Pancreas (tissue), 10 donors: Measurements from ENCODE around the gene NXPH2. TPM values are rescaled to one million over a fixed set of nuclear protein-coding genes. Genes with fewer than 3 reads are reported as not detected.

Experiments
- ATAC-seq, 4 donors: fragments of 200-7000 bp; cut with Tn5 transposase; one replicate each; pipeline versions ENCODE4 v1.8.0 to v1.9.1; 2020; ENCODE audit warnings: mild to moderate bottlenecking in 4 of 4, moderate library complexity in 4 of 4
- DNase-seq, 6 donors: peaks; one replicate each; pipeline ENCODE4 v3.0.0-alpha.2; 2020
- FAIRE-seq: peaks from 2 replicates; lab custom pipeline; 2012; peaks lifted over from hg19 to GRCh38; lab: Jason Lieb, UNC
- H3K27ac ChIP-seq, 4 donors: fragments of 200-600 bp; sonication (generic); 1 replicate in 3 of 4; 2 replicates in 1 of 4; pipeline versions ENCODE4 v1.5.0 to v1.8.0; 2020
- H3K27me3 ChIP-seq, 4 donors: fragments of 200-600 bp; one replicate each; pipeline ENCODE4 v1.8.0; 2021
- H3K36me3 ChIP-seq, 3 donors: fragments of 200-600 bp; sonication (generic) in 1 of 3; one replicate each; pipeline versions ENCODE4 v1.5.0 to v1.8.0; 2020 to 2021
- H3K4me1 ChIP-seq, 3 donors: fragments of 200-600 bp; one replicate each; pipeline ENCODE4 v1.8.0; 2021
- H3K4me3 ChIP-seq, 4 donors: fragments of 200-600 bp; sonication (generic) in 2 of 4; one replicate each; pipeline versions ENCODE4 v1.5.0 to v1.8.0; 2020 to 2021
- H3K9me3 ChIP-seq, 4 donors: fragments of 200-600 bp; one replicate each; pipeline ENCODE4 v1.8.0; 2021
- WGBS, 2 donors: extraction: QIAGEN DNeasy Blood & Tissue Kit; methylation state at CpG; one replicate each; pipeline ENCODE4 v1.1.7; 2013; 5-methylcytosine and 5-hydroxymethylcytosine counted together
- intact Hi-C, 3 donors: fragments of 100-400 bp; cut with DNase I; formaldehyde crosslinking; loops; one replicate each; pipeline versions ENCODE4 v1.11.1 to v1.14.2; 2022
- polyA plus RNA-seq, 2 donors: library from polyadenylated mRNA; stranded (reverse); fragments of 200-250 nt; gene quantifications; one replicate each; pipeline ENCODE4 v1.2.3, GENCODE V29; 2013
- total RNA-seq, 6 donors: library from RNA; stranded (reverse); fragmentation: NEBNext Ultra II Directional in 4 of 6; extraction: Animal tissue kit (Norgen Biotek cat#: 25700) in 4 of 6; gene quantifications; one replicate each; pipeline versions ENCODE4 v1.2.1 to v1.2.4, GENCODE V29; 2021 to 2023
- TF ChIP-seq, protein P1 (sequence below), 4 donors: fragments of 200-600 bp; sonication (generic) in 3 of 4; IDR thresholded peaks; one replicate each; pipeline versions ENCODE4 v1.5.0 to v1.8.0; 2021; ENCODE audit warnings: antibody characterized with exemption in 4 of 4
- donor health status: healthy with polysubstance abuse.
- donor health status: DM: no; HTN: no; CAD: no; lungs with moderate emphysema.
- donor health status: DM: no; HTN: no; CAD: no.
- donor health status: control.
- donor health status: control.
- donor health status: Bipolar disorder and iron deficiency.
- donor health status: DM: yes; HTN: yes; CAD: no.
- donor health status: DM: no; HTN: no; CAD: no.
- donor health status: DM: no; HTN: no; CAD: no.
- donor health status: DM: yes; HTN: yes; CAD: no.

Gene NXPH2
- total and polyA plus RNA-seq, 8 donors, result 0.19 TPM; not detected in 7

DNA sequence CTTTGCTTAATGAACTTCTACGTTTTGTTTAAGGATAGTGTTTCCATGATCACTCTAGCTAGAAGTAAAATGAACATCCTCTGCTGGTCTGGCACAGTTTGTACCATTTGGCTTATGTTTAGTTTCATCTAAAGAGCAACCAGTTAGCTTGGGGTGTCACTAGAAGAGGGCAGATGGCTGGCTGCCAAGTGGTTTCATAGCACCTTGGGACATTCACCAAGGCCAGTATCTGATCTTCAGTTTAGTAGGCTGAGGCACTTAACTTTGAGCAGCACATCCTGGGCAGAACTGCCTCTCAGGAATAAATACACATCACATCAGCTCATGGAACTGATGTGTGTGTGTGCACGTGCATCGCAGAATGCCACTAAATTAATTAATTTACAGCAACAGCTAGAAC, 68.4 kb downstream of the NXPH2 start:
- H3K9me3 ChIP-seq, result no peaks in the 10 kb centered on the region
- ATAC-seq, result no peak
- no peaks in the 10 kb centered on the region for H3K4me1 ChIP-seq
- TF ChIP-seq, protein P1, sequence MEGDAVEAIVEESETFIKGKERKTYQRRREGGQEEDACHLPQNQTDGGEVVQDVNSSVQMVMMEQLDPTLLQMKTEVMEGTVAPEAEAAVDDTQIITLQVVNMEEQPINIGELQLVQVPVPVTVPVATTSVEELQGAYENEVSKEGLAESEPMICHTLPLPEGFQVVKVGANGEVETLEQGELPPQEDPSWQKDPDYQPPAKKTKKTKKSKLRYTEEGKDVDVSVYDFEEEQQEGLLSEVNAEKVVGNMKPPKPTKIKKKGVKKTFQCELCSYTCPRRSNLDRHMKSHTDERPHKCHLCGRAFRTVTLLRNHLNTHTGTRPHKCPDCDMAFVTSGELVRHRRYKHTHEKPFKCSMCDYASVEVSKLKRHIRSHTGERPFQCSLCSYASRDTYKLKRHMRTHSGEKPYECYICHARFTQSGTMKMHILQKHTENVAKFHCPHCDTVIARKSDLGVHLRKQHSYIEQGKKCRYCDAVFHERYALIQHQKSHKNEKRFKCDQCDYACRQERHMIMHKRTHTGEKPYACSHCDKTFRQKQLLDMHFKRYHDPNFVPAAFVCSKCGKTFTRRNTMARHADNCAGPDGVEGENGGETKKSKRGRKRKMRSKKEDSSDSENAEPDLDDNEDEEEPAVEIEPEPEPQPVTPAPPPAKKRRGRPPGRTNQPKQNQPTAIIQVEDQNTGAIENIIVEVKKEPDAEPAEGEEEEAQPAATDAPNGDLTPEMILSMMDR (IDR thresholded peaks at IDR 0.05), result no peak
- H3K27ac ChIP-seq, result no peak overlapping the region
- no peak for FAIRE-seq
- intact Hi-C loops, result no loop called here
- 93 to 97% methylated on average over 3 of the region's 3 CpGs for WGBS, 2 donors
- no peak overlapping the region for H3K4me3 ChIP-seq
- no peaks in the 10 kb centered on the region for H3K27me3 ChIP-seq
- no peak for DNase-seq
- no peaks in the 10 kb centered on the region for H3K36me3 ChIP-seq

DNA sequence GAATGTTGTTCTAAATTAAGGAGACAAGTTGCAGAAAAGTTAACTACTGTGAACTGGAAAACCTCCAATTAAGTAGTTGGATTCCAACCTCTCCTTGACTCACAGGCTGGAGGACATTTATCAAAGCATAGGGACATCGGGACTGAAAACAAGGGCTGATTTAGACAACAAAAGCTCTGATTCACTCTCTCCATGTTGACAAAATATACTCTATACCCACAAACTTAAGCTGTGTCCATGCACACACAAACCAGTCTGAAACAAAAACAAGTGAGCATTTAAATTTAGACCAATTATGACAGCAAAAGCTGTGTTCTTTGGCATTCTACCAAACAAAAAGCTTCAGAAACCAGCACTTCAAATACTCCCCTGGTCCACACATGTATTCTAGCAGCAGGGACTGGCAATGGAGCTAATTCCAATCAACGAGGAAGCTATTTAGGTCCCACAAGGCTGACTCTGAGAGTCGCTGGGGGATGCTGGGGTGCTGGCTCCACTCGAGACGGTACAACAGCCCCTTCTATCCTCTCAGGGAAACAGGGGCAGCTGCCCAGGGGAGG, 71.4 kb downstream of the NXPH2 start:
- intact Hi-C loops, result no loop called here
- peak in 3 of 4 donors; percentile 39 to 69 (median 53) for ATAC-seq
- H3K36me3 ChIP-seq, result no peaks in the 10 kb centered on the region
- FAIRE-seq, result no peak
- no peak overlapping the region for H3K4me3 ChIP-seq
- WGBS, 2 donors, result 37 to 47% methylated on average over 5 of the region's 5 CpGs
- H3K27ac ChIP-seq, result peak overlapping the region in 2 of 4 donors; percentile 9 to 54
- no peaks in the 10 kb centered on the region for H3K27me3 ChIP-seq
- no peak for DNase-seq
- H3K4me1 ChIP-seq, result no peaks in the 10 kb centered on the region
- H3K9me3 ChIP-seq, result no peaks in the 10 kb centered on the region
- TF ChIP-seq, protein P1 (IDR thresholded peaks at IDR 0.05), result no peak

DNA sequence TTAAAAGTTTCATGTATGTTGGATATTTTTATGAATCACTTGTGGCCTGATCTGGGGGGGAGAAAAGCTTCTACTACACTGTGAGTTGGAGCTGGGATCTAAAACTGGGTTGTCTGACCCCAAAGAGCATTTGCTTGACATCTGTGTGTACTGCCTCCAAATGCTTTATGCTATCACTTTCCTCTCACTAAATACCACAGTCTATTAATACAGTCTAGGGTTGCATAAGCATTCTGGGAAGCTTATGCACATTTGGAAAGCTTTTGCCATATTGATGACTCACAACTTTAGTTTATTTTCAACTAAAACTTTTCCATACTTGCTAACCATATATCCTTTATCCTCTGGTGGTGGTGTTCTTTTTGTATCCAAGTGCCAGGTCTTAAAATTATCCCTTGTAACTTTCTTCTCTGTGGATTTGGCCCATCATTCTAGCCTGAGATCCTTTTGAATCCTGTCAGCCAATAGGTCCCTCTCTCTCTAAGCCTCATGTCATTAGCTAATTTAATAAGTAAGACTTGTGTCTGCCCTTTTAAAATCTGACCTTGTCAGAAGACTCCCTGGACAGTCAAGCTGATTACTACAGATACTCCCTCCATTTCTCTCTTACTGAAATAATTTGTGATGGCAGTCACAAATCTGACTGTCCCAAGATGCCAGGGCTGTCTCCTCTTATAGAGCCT, 72.7 kb downstream of the NXPH2 start:
- intact Hi-C loops, result no loop called here
- ATAC-seq (peak in 2 of 4 donors; percentile 64 to 68), DNase-seq (no peak), FAIRE-seq (no peak)
- Histone ChIP-seq H3K9me3 (no peaks in the 10 kb centered on the region), H3K4me1 (no peaks in the 10 kb centered on the region), H3K27ac (no peak overlapping the region), H3K36me3 (no peaks in the 10 kb centered on the region), H3K4me3 (no peak overlapping the region), H3K27me3 (no peaks in the 10 kb centered on the region)
- TF ChIP-seq, protein P1 (IDR thresholded peaks at IDR 0.05), result no peak

DNA sequence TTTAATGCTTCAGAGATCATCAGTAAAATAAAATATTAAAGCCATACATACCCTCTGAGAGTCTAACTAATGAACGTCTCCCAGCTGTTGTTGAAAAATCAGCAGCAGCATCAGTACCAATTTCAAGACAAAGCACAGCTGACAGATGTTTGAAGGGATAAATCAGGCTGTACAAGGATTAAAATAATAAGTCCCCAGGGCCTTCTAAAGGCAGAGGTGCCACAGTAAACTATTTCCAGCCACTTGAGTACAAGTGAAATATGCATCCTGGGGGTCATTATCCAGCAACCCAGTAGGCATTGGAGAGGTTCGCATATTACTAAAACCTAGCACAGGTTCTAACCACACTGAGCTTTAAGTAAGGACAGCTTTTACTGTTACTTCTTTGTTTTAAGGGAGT, 76.9 kb downstream of the NXPH2 start:
- no peaks in the 10 kb centered on the region for H3K4me1 ChIP-seq
- no peak for FAIRE-seq
- no peaks in the 10 kb centered on the region for H3K27me3 ChIP-seq
- no peaks in the 10 kb centered on the region for H3K36me3 ChIP-seq
- no peak overlapping the region for H3K27ac ChIP-seq
- H3K9me3 ChIP-seq, result no peaks in the 10 kb centered on the region
- TF ChIP-seq, protein P1 (IDR thresholded peaks at IDR 0.05), result no peak
- intact Hi-C loops, result no loop called here
- H3K4me3 ChIP-seq, result no peak overlapping the region
- DNase-seq, result no peak
- 78 to 88% methylated on average over 2 of the region's 2 CpGs for WGBS, 2 donors
- no peak for ATAC-seq

DNA sequence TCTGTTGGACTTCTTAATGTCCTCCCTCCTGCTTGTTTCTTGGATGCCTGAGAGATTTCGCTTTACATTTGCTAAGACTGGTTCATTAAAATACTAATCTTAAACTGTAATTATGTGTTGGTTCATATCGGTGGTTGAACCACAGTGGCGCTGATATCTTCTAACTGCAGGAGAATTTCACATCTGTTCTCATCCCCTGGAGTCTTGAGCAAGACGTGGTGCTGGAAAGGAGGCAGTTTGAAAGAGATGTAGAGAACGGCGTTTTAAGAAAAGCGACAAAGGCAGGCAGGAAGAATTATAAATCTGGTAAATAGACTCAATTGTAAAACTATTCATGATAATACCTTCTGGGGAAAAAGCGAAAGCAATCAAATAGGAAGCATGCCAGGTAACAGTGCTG, 79.5 kb downstream of the NXPH2 start:
- H3K4me3 ChIP-seq, result no peak overlapping the region
- H3K36me3 ChIP-seq, result no peaks in the 10 kb centered on the region
- WGBS, 2 donors, result 76 to 81% methylated on average over 8 of the region's 8 CpGs
- intact Hi-C loops, result no loop called here
- ATAC-seq (no peak), DNase-seq (no peak), FAIRE-seq (no peak)
- H3K4me1 ChIP-seq, result no peaks in the 10 kb centered on the region
- H3K27ac ChIP-seq, result no peak overlapping the region
- no peaks in the 10 kb centered on the region for H3K9me3 ChIP-seq
- TF ChIP-seq, protein P1 (IDR thresholded peaks at IDR 0.05), result no peak
- H3K27me3 ChIP-seq, result no peaks in the 10 kb centered on the region
